Measurements from ENCODE around the gene FOXE3. TPM values are rescaled to one million over a fixed set of nuclear protein-coding genes. Genes with fewer than 3 reads are reported as not detected.

FOXE3 gene
- total and polyA plus RNA-seq, 2 donors (not counting 3 experiments of a cell fraction or from before 2014, with no cell fraction given): not detected

DNA sequence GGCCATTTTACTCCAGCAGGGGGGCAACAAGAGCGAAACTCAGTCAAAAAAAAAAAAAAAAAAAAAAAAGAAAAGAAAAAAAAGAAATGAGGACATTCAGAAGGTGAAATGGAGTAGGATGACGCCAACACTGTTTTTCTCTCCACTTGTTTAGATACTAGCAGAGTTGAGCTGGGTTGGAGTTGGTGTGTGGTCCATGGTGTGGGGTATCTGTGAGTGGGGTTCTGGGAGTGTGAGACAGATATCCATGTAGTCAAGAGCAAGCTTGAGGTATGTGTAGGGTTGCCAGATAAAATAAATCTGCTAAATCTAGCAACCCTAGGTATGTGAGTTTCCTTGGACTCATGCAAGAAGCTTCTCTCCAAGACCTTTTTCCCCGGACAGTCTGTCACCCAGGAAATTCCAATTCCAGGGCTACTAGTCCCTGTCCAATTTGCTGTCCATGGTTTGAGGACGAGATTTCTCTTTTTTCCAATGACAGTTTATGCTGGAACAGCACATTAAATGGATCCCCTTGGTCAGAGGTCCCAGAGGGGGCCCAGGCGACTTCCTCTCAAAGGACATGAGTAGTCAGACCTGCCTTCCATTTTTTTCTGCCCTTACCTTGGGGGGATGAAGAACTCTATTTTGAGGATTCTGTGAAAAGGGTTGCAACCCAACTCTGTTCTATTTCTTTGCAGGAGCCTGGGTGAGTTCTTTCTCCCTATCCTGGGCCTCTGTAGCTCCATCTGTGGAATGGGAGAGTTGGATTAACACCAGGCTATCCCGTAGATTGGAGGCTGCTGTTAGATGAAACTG, 19.6 kb downstream of the FOXE3 start:
- no TSS peak for BruUV-seq (replicated peaks)
- POLR2A ChIA-PET: interaction anchor here (1.0 kb wide), 1 partner anchor 290 kb away, joined by 3 read pairs; no protein-coding TSS in a partner anchor

More for the DNA sequence above, 19.6 kb downstream of the FOXE3 start:
- no peaks in the 10 kb centered on the region for H3K9me3 ChIP-seq (replicated peaks; ENCODE audit: control insufficient read depth, insufficient read depth, low read length)
- no peaks in the 10 kb centered on the region for H3K36me3 ChIP-seq (ENCODE audit: control insufficient read depth in 2 of 2, extremely low read depth in 1 of 2, insufficient read depth in 2 of 2, low read length in 2 of 2)
- no peak overlapping the region for H3K27ac ChIP-seq (ENCODE audit: insufficient read depth, low read depth, low read length)
- peaks cover 25 to 42% of the 10 kb centered on the region in 2 experiments for H3K27me3 ChIP-seq (ENCODE audit: control insufficient read depth in 2 of 2, insufficient read depth in 2 of 2, low read length in 2 of 2)
- no peak overlapping the region for H3K4me2 ChIP-seq (ENCODE audit: insufficient read depth, low read length)
- no peak overlapping the region for H2AFZ ChIP-seq (ENCODE audit: low read depth, low read length)
- TF ChIP-seq JUN (IDR thresholded peaks at IDR 0.05; ENCODE audit: borderline replicate concordance, insufficient read depth, insufficient read length, low read depth) (no peak), FOS (IDR thresholded peaks at IDR 0.05; ENCODE audit: borderline replicate concordance, insufficient read depth, low read length) (no peak), POLR2AphosphoS5 (IDR thresholded peaks at IDR 0.05; ENCODE audit: insufficient read depth, low read depth, low read length) (no peak), GATA2 (IDR thresholded peaks at IDR 0.05; ENCODE audit: insufficient read depth, insufficient read length, low read depth, low read length) (no peak), POLR2A (IDR thresholded peaks at IDR 0.05; ENCODE audit: low read depth, low read length) (no peak), MYC (IDR thresholded peaks at IDR 0.05; ENCODE audit: low read depth, low read length) (no peak), EZH2 (IDR thresholded peaks at IDR 0.05; ENCODE audit: borderline replicate concordance, low read depth, low read length, severe bottlenecking) (no peak)
- TF ChIP-seq, protein P1, sequence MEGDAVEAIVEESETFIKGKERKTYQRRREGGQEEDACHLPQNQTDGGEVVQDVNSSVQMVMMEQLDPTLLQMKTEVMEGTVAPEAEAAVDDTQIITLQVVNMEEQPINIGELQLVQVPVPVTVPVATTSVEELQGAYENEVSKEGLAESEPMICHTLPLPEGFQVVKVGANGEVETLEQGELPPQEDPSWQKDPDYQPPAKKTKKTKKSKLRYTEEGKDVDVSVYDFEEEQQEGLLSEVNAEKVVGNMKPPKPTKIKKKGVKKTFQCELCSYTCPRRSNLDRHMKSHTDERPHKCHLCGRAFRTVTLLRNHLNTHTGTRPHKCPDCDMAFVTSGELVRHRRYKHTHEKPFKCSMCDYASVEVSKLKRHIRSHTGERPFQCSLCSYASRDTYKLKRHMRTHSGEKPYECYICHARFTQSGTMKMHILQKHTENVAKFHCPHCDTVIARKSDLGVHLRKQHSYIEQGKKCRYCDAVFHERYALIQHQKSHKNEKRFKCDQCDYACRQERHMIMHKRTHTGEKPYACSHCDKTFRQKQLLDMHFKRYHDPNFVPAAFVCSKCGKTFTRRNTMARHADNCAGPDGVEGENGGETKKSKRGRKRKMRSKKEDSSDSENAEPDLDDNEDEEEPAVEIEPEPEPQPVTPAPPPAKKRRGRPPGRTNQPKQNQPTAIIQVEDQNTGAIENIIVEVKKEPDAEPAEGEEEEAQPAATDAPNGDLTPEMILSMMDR (IDR thresholded peaks at IDR 0.05; ENCODE audit: extremely low read depth in 1 of 2, insufficient read depth in 1 of 2, low read depth in 1 of 2, low read length in 2 of 2): no peak
- TF ChIP-seq, protein P2, sequence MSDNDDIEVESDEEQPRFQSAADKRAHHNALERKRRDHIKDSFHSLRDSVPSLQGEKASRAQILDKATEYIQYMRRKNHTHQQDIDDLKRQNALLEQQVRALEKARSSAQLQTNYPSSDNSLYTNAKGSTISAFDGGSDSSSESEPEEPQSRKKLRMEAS (IDR thresholded peaks at IDR 0.05; ENCODE audit: insufficient read depth, insufficient read length): no peak
- dilution Hi-C loops (cut with MboI; ENCODE audit: extremely low pct_ligation_motif_present, low sequenced_read_pairs) (no loop called here), intact Hi-C loops (cut with micrococcal nuclease) (loop anchor here (1.0 to 2.0 kb wide), 5 partner anchors 97 to 291 kb away; partner anchors contain the start of gene STIL)
- DNase-seq (ENCODE audit: low read depth, low spot score): no peak
- no peak overlapping the region for H3K4me3 ChIP-seq (replicated peaks in 1 of 3; ENCODE audit: insufficient read depth in 1 of 3, low read depth in 1 of 3, low read length in 3 of 3)
- peaks cover 24% of the 10 kb centered on the region for H3K4me1 ChIP-seq (ENCODE audit: control insufficient read depth, extremely low read depth, insufficient read depth, low read length)
- no peak for FAIRE-seq
- H3K9me1 ChIP-seq (replicated peaks; ENCODE audit: control insufficient read depth, extremely low read depth, insufficient read depth, low read length): no peaks in the 10 kb centered on the region
- CTCF ChIA-PET: interaction anchor here (0.5 to 12.3 kb wide), 29 partner anchors 12 to 559 kb away, joined by 3 to 691 read pairs (median 4); no protein-coding TSS in a partner anchor
- H4K20me1 ChIP-seq (replicated peaks; ENCODE audit: control insufficient read depth, extremely low read depth, insufficient read depth, low read length): no peaks in the 10 kb centered on the region
- no peak overlapping the region for H3K9ac ChIP-seq (replicated peaks; ENCODE audit: extremely low read depth, insufficient read depth, low read length)
- H3K79me2 ChIP-seq (ENCODE audit: control insufficient read depth, insufficient read depth, low read length): no peaks in the 10 kb centered on the region

Measured in endothelial cell of umbilical vein (primary cell).